Gastroesophageal sphincter (tissue), 4 donors: ENCODE measurements around the gene DOCK2. TPM values are rescaled to one million over a fixed set of nuclear protein-coding genes. Genes with fewer than 3 reads are reported as not detected.

Experiments used
- ATAC-seq: fragments of 150-250 bp; one replicate; pipeline ENCODE4 v1.9.1; 2016; ENCODE audit warnings: mild to moderate bottlenecking, moderate library complexity
- H3K27ac ChIP-seq, 4 donors: fragments of 200-600 bp; sonication (generic) in 3 of 4; 1 replicate in 3 of 4; 2 replicates in 1 of 4; pipeline ENCODE4 v1.5.1; 2016 to 2019
- H3K27me3 ChIP-seq: fragments of 200-600 bp; sonication (generic); one replicate; pipeline ENCODE4 v1.5.1; 2019
- H3K36me3 ChIP-seq, 2 donors: fragments of 200-600 bp; sonication (generic); one replicate each; pipeline ENCODE4 v1.5.1; 2019; ENCODE audit warnings: control low read depth in 1 of 2
- H3K4me1 ChIP-seq, 3 donors: fragments of 200-600 bp; sonication (generic); 1 replicate in 2 of 3; 2 replicates in 1 of 3; pipeline ENCODE4 v1.5.1; 2016 to 2019; ENCODE audit warnings: control low read depth in 2 of 3
- H3K4me3 ChIP-seq, 2 donors: fragments of 200-600 bp; sonication (generic); one replicate each; pipeline ENCODE4 v1.5.1; 2019; ENCODE audit warnings: mild to moderate bottlenecking in 1 of 2, moderate library complexity in 1 of 2
- H3K9me3 ChIP-seq, 3 donors: fragments of 200-600 bp; sonication (generic); one replicate each; pipeline ENCODE4 v1.5.1; 2017 to 2019; ENCODE audit warnings: control low read depth in 2 of 3
- CTCF ChIP-seq, 4 experiments: fragments of 200-600 bp in 2 of 4; fragments of 450-650 bp in 2 of 4; sonication (generic) in 1 of 4; IDR thresholded peaks; one replicate each; pipeline ENCODE4 v1.5.1; 2017 to 2019; ENCODE audit warnings: antibody characterized with exemption in 4 of 4, mild to moderate bottlenecking in 2 of 4, moderate library complexity in 2 of 4
- EP300 ChIP-seq: sonication (generic); formaldehyde crosslinking; IDR thresholded peaks from one replicate; pipeline ENCODE4 v1.6.1; 2017; ENCODE audit warnings: antibody characterized with exemption, mild to moderate bottlenecking
- POLR2A ChIP-seq, 2 donors: fragments of 450-650 bp; IDR thresholded peaks; one replicate each; pipeline ENCODE4 v1.6.1; 2017; ENCODE audit warnings: antibody characterized with exemption in 2 of 2, mild to moderate bottlenecking in 2 of 2, moderate library complexity in 1 of 2
- POLR2AphosphoS5 ChIP-seq: sonication (generic); formaldehyde crosslinking; IDR thresholded peaks from one replicate; pipeline ENCODE4 v1.6.1; 2017; ENCODE audit warnings: antibody characterized with exemption
- WGBS, 2 donors: methylation state at CpG; one replicate each; pipeline ENCODE4 v1.1.5; 2018; ENCODE audit warnings: low coverage in 1 of 2; 5-methylcytosine and 5-hydroxymethylcytosine counted together
- total RNA-seq, 4 donors: library from RNA; depleted of rRNA; stranded (reverse); fragments of >200 nt; gene quantifications; one replicate each; pipeline ENCODE4 v1.1.0, GENCODE V29; 2016

The DOCK2 gene
- total RNA-seq, 4 donors from 2014 or later, result 9.3 to 20.6 (median 11.8) TPM

- Histone ChIP-seq H3K27me3 (peaks cover 5% of the 10 kb centered on the region), H3K4me1 (no peaks in the 10 kb centered on the region), H3K9me3 (no peaks in the 10 kb centered on the region), H3K36me3 (no peaks in the 10 kb centered on the region), H3K4me3 (no peak overlapping the region), H3K27ac (no peak overlapping the region)
- 50 to 57% methylated on average over 1 to 2 of the region's 2 CpGs for WGBS, 2 donors
- ATAC-seq, result no peak
- TF ChIP-seq EP300, result no peak
- no peak for TF ChIP-seq POLR2A (IDR thresholded peaks at IDR 0.05)
- no peak for TF ChIP-seq POLR2AphosphoS5
- TF ChIP-seq CTCF (IDR thresholded peaks at IDR 0.05), result no peak
These were observed 391.0 kb downstream of the DOCK2 start for GRCh38 chr5:170028124-170028523.

- no peaks in the 10 kb centered on the region for H3K9me3 ChIP-seq
- WGBS, 2 donors, result 64 to 80% methylated on average over 2 to 4 of the region's 10 CpGs
- no peak overlapping the region for H3K27ac ChIP-seq
- H3K4me1 ChIP-seq, result no peaks in the 10 kb centered on the region
- no peak for TF ChIP-seq EP300
- no peak for TF ChIP-seq POLR2A (IDR thresholded peaks at IDR 0.05)
- TF ChIP-seq CTCF (IDR thresholded peaks at IDR 0.05), result no peak
- TF ChIP-seq POLR2AphosphoS5, result no peak
- no peaks in the 10 kb centered on the region for H3K36me3 ChIP-seq
- H3K4me3 ChIP-seq, result no peak overlapping the region
- ATAC-seq, result no peak
- H3K27me3 ChIP-seq, result no peaks in the 10 kb centered on the region
These were observed 397.2 kb downstream of the DOCK2 start for GRCh38 chr5:170034231-170034630.

DNA sequence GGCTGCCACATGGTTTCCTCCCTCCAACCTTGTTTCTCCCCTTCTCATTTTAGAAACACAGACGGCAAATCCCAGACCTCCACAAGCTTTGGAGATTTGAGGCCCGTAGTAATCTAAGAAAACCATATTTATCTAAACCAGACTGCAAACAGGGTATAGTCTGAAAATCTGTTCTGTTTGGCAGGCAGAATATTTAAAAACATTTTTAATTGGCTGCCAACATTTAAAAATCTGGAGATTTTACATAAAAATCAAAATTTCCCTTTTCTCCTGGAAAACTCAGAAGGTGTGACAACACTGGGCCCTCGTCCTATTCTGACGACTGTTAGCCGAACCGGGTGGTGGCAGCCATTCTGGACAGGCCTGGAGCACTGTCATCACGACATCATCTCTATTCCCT lies 401.2 kb downstream of the DOCK2 start:
- WGBS, 2 donors, result 89 to 100% methylated on average over 3 to 7 of the region's 7 CpGs
- Histone ChIP-seq H3K27me3 (no peaks in the 10 kb centered on the region), H3K4me1 (no peaks in the 10 kb centered on the region), H3K4me3 (no peak overlapping the region), H3K27ac (no peak overlapping the region), H3K9me3 (no peaks in the 10 kb centered on the region), H3K36me3 (peaks cover 0 to 2% of the 10 kb centered on the region in 2 donors)
- TF ChIP-seq POLR2AphosphoS5 (no peak), CTCF (IDR thresholded peaks at IDR 0.05) (no peak), EP300 (no peak), POLR2A (IDR thresholded peaks at IDR 0.05) (no peak)
- no peak for ATAC-seq

GRCh38 chr5:170039830-170040229 lies 402.8 kb downstream of the DOCK2 start:
- TF ChIP-seq CTCF (IDR thresholded peaks at IDR 0.05) (no peak), POLR2AphosphoS5 (no peak), POLR2A (IDR thresholded peaks at IDR 0.05) (no peak), EP300 (no peak)
- no peak overlapping the region for H3K27ac ChIP-seq
- 54 to 86% methylated on average over 3 of the region's 3 CpGs for WGBS, 2 donors
- no peak for ATAC-seq
- H3K36me3 ChIP-seq, result peaks cover 0 to 5% of the 10 kb centered on the region in 2 donors
- no peaks in the 10 kb centered on the region for H3K9me3 ChIP-seq
- H3K4me3 ChIP-seq, result no peak overlapping the region
- H3K4me1 ChIP-seq, result no peaks in the 10 kb centered on the region
- no peaks in the 10 kb centered on the region for H3K27me3 ChIP-seq

- WGBS, 2 donors, result 67% methylated on average over 1 of the region's 3 CpGs; no CpG with 5 or more reads in 1 of the 2 donors
- ATAC-seq, result no peak
- Histone ChIP-seq H3K9me3 (no peaks in the 10 kb centered on the region), H3K36me3 (peaks cover 0 to 5% of the 10 kb centered on the region in 2 donors), H3K27ac (no peak overlapping the region), H3K27me3 (no peaks in the 10 kb centered on the region), H3K4me3 (no peak overlapping the region), H3K4me1 (no peaks in the 10 kb centered on the region)
- TF ChIP-seq EP300, result no peak
- no peak for TF ChIP-seq CTCF (IDR thresholded peaks at IDR 0.05)
- TF ChIP-seq POLR2AphosphoS5, result no peak
- no peak for TF ChIP-seq POLR2A (IDR thresholded peaks at IDR 0.05)
These were observed 409.2 kb downstream of the DOCK2 start for GRCh38 chr5:170046241-170046640.
